Measurements from ENCODE around the gene TBXA2R. TPM values are rescaled to one million over a fixed set of nuclear protein-coding genes. Genes with fewer than 3 reads are reported as not detected.
"Not testable (repeated sequence)": the region's sequence is repeated elsewhere in the genome, so short reads cannot be mapped to it uniquely, and the experiment has no call there.

TBXA2R gene
- total and polyA plus RNA-seq, 2 experiments from 2014 or later, result 0.42 to 0.73 TPM

DNA sequence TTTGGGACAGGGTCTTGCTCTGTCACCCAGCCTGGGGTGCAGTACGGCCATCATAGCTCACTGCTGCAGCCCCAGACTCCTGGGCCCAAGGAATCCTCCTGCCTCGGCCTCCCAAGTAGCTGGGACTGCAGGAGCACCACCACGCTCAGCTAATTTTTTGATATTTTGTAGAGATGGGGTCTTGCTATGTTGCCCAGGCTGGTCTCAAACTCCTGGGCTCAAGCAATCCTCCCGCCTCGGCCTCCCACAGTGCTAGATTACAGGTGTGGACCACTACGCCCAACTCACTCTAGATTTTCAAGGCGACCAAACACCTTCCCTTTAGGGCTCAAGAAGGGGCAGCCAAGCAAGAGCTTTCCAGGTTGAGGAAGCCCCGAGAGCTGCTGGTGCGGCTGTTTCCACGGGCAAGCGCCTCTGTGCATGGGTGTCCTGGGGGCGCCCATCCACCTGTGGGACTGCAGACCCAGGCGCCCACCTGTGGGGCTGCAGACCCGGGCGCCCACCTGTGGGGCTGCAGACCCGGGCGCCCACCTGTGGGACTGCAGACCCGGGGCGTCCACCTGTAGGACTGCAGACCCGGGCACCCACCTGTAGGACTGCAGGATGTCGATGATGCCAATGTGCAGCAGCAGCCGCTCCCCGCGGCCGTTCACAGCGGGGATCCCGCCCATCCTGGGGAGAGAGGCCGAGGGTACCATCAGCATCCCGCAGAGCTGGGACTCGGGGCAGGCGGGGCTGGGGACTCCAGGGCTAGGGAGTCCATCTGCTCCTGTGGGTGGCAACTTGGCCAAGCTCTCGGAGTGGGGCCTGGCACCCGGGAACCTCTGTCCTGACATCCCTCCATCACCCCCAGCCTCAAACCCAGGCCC, 41.6 kb upstream of the TBXA2R start (continued):
- TF ChIP-seq, protein P1, sequence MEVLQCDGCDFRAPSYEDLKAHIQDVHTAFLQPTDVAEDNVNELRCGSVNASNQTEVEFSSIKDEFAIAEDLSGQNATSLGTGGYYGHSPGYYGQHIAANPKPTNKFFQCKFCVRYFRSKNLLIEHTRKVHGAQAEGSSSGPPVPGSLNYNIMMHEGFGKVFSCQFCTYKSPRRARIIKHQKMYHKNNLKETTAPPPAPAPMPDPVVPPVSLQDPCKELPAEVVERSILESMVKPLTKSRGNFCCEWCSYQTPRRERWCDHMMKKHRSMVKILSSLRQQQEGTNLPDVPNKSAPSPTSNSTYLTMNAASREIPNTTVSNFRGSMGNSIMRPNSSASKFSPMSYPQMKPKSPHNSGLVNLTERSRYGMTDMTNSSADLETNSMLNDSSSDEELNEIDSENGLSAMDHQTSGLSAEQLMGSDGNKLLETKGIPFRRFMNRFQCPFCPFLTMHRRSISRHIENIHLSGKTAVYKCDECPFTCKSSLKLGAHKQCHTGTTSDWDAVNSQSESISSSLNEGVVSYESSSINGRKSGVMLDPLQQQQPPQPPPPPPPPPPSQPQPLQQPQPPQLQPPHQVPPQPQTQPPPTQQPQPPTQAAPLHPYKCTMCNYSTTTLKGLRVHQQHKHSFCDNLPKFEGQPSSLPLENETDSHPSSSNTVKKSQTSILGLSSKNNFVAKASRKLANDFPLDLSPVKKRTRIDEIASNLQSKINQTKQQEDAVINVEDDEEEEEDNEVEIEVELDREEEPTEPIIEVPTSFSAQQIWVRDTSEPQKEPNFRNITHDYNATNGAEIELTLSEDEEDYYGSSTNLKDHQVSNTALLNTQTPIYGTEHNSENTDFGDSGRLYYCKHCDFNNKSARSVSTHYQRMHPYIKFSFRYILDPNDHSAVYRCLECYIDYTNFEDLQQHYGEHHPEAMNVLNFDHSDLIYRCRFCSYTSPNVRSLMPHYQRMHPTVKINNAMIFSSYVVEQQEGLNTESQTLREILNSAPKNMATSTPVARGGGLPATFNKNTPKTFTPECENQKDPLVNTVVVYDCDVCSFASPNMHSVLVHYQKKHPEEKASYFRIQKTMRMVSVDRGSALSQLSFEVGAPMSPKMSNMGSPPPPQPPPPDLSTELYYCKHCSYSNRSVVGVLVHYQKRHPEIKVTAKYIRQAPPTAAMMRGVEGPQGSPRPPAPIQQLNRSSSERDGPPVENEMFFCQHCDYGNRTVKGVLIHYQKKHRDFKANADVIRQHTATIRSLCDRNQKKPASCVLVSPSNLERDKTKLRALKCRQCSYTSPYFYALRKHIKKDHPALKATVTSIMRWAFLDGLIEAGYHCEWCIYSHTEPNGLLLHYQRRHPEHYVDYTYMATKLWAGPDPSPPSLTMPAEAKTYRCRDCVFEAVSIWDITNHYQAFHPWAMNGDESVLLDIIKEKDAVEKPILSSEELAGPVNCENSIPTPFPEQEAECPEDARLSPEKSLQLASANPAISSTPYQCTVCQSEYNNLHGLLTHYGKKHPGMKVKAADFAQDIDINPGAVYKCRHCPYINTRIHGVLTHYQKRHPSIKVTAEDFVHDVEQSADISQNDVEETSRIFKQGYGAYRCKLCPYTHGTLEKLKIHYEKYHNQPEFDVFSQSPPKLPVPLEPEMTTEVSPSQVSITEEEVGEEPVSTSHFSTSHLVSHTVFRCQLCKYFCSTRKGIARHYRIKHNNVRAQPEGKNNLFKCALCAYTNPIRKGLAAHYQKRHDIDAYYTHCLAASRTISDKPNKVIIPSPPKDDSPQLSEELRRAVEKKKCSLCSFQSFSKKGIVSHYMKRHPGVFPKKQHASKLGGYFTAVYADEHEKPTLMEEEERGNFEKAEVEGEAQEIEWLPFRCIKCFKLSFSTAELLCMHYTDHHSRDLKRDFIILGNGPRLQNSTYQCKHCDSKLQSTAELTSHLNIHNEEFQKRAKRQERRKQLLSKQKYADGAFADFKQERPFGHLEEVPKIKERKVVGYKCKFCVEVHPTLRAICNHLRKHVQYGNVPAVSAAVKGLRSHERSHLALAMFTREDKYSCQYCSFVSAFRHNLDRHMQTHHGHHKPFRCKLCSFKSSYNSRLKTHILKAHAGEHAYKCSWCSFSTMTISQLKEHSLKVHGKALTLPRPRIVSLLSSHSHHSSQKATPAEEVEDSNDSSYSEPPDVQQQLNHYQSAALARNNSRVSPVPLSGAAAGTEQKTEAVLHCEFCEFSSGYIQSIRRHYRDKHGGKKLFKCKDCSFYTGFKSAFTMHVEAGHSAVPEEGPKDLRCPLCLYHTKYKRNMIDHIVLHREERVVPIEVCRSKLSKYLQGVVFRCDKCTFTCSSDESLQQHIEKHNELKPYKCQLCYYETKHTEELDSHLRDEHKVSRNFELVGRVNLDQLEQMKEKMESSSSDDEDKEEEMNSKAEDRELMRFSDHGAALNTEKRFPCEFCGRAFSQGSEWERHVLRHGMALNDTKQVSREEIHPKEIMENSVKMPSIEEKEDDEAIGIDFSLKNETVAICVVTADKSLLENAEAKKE (CRISPR knock-in tag; IDR thresholded peaks at IDR 0.05), result no peak
- TF ChIP-seq ZNF331 (CRISPR knock-in tag; IDR thresholded peaks at IDR 0.05; ENCODE audit: low read depth) (no peak), POLR2AphosphoS5 (IDR thresholded peaks at IDR 0.05; ENCODE audit: low read depth) (no peak), ZNF114 (CRISPR knock-in tag; IDR thresholded peaks at IDR 0.05) (no peak), JUNB (IDR thresholded peaks at IDR 0.05; ENCODE audit: unreplicated experiment) (no peak), STAT1 (IDR thresholded peaks at IDR 0.05; ENCODE audit: unreplicated experiment) (no peak), CREB1 (CRISPR knock-in tag; IDR thresholded peaks at IDR 0.05; ENCODE audit: low read depth) (no peak), EZH2phosphoT487 (IDR thresholded peaks at IDR 0.05; ENCODE audit: unreplicated experiment) (no peak), EZH2 (IDR thresholded peaks at IDR 0.05; ENCODE audit: low read depth, unreplicated experiment) (no peak)
- TF ChIP-seq, protein P2, sequence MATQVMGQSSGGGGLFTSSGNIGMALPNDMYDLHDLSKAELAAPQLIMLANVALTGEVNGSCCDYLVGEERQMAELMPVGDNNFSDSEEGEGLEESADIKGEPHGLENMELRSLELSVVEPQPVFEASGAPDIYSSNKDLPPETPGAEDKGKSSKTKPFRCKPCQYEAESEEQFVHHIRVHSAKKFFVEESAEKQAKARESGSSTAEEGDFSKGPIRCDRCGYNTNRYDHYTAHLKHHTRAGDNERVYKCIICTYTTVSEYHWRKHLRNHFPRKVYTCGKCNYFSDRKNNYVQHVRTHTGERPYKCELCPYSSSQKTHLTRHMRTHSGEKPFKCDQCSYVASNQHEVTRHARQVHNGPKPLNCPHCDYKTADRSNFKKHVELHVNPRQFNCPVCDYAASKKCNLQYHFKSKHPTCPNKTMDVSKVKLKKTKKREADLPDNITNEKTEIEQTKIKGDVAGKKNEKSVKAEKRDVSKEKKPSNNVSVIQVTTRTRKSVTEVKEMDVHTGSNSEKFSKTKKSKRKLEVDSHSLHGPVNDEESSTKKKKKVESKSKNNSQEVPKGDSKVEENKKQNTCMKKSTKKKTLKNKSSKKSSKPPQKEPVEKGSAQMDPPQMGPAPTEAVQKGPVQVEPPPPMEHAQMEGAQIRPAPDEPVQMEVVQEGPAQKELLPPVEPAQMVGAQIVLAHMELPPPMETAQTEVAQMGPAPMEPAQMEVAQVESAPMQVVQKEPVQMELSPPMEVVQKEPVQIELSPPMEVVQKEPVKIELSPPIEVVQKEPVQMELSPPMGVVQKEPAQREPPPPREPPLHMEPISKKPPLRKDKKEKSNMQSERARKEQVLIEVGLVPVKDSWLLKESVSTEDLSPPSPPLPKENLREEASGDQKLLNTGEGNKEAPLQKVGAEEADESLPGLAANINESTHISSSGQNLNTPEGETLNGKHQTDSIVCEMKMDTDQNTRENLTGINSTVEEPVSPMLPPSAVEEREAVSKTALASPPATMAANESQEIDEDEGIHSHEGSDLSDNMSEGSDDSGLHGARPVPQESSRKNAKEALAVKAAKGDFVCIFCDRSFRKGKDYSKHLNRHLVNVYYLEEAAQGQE (IDR thresholded peaks at IDR 0.05; ENCODE audit: unreplicated experiment), result no peak
- TF ChIP-seq, protein P3, sequence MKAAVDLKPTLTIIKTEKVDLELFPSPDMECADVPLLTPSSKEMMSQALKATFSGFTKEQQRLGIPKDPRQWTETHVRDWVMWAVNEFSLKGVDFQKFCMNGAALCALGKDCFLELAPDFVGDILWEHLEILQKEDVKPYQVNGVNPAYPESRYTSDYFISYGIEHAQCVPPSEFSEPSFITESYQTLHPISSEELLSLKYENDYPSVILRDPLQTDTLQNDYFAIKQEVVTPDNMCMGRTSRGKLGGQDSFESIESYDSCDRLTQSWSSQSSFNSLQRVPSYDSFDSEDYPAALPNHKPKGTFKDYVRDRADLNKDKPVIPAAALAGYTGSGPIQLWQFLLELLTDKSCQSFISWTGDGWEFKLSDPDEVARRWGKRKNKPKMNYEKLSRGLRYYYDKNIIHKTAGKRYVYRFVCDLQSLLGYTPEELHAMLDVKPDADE (IDR thresholded peaks at IDR 0.05), result no peak
- TF ChIP-seq, protein P4, sequence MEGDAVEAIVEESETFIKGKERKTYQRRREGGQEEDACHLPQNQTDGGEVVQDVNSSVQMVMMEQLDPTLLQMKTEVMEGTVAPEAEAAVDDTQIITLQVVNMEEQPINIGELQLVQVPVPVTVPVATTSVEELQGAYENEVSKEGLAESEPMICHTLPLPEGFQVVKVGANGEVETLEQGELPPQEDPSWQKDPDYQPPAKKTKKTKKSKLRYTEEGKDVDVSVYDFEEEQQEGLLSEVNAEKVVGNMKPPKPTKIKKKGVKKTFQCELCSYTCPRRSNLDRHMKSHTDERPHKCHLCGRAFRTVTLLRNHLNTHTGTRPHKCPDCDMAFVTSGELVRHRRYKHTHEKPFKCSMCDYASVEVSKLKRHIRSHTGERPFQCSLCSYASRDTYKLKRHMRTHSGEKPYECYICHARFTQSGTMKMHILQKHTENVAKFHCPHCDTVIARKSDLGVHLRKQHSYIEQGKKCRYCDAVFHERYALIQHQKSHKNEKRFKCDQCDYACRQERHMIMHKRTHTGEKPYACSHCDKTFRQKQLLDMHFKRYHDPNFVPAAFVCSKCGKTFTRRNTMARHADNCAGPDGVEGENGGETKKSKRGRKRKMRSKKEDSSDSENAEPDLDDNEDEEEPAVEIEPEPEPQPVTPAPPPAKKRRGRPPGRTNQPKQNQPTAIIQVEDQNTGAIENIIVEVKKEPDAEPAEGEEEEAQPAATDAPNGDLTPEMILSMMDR (conservative IDR thresholded peaks at IDR 0.05; ENCODE audit: low read depth in 2 of 2), result no peak

DNA sequence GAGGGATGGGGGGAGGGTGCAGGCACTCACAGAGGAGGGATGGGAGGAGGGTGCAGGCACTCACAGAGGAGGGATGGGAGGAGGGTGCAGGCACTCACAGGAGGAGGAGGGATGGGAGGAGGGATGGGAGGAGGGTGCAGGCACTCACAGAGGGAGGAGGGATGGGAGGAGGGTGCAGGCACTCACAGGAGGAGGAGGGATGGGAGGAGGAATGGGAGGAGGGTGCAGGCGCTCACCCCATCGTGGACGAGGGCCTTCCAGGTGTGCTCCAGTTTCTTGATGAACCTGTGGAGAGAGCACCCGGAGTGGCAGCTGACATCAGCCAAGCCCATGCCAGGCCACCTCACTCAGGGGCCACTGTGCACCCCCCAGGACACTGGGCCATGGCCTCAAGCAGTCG, 40.4 kb upstream of the TBXA2R start:
- H3K27ac Mint-ChIP-seq; ATAC-seq; H3K27me3 Mint-ChIP-seq (ENCODE audit: insufficient read depth, low read depth, poor library complexity); H3K9me2 ChIP-seq (ENCODE audit: insufficient read depth); DNase-seq (ENCODE audit: low spot score); H3K4me3 ChIP-seq; H3K4me2 ChIP-seq; H3K36me3 ChIP-seq (ENCODE audit: insufficient read depth); H3K4me1 Mint-ChIP-seq; H4K20me1 ChIP-seq (replicated peaks; ENCODE audit: insufficient read depth); H3F3A ChIP-seq (replicated peaks; ENCODE audit: low read depth); H3K4me3 Mint-ChIP-seq; H3K36me3 Mint-ChIP-seq (ENCODE audit: low read depth); H3K9me3 Mint-ChIP-seq; H3K4me1 ChIP-seq (ENCODE audit: insufficient read depth); H3K79me2 ChIP-seq (replicated peaks; ENCODE audit: insufficient read depth); H3K27me3 ChIP-seq (ENCODE audit: insufficient read depth); H2AFZ ChIP-seq; H3K27ac ChIP-seq (ENCODE audit: low read depth): not testable (repeated sequence)

All from GM23338 (cell line).